Suprapubic skin (tissue), 3 donors: ENCODE measurements around the gene TCF7L2.

Source experiments
- CTCF ChIP-seq, 2 donors: fragments of 200-600 bp in 1 of 2; fragments of 450-650 bp in 1 of 2; sonication (generic) in 1 of 2; IDR thresholded peaks; one replicate each; pipeline ENCODE4 v1.5.1; 2016 to 2019; ENCODE audit warnings: antibody characterized with exemption in 2 of 2, mild to moderate bottlenecking in 1 of 2, moderate library complexity in 1 of 2
- POLR2A ChIP-seq, 2 donors: fragments of 450-650 bp; IDR thresholded peaks; one replicate each; pipeline ENCODE4 v1.6.1; 2017; ENCODE audit warnings: antibody characterized with exemption in 2 of 2, mild to moderate bottlenecking in 2 of 2, moderate library complexity in 2 of 2

GRCh38 chr10:113178771-113179170 lies 228.7 kb downstream of the TCF7L2 start:
- TF ChIP-seq CTCF (IDR thresholded peaks at IDR 0.05) (no peak), POLR2A (IDR thresholded peaks at IDR 0.05) (no peak)
